ENCODE measurements around the gene GPR68.
"Not testable (repeated sequence)": the region's sequence is repeated elsewhere in the genome, so short reads cannot be mapped to it uniquely, and the experiment has no call there.

- not testable (repeated sequence) for TF ChIP-seq CTCF (conservative IDR thresholded peaks at IDR 0.05; ENCODE audit: low read length); EZH2phosphoT487 (IDR thresholded peaks at IDR 0.05; ENCODE audit: borderline replicate concordance)
Observed at GRCh38 chr14:91200802-91201201, 43.7 kb downstream of the GPR68 start.
